IMR-90 (cell line): Measurements from ENCODE around the gene AHSG. TPM values are rescaled to one million over a fixed set of nuclear protein-coding genes. Genes with fewer than 3 reads are reported as not detected.

Source experiments
- ATAC-seq: fragments of 200-7000 bp; cut with Tn5 transposase; 2 replicates; pipeline ENCODE4 v1.9.1; 2020; ENCODE audit warnings: low read depth, mild to moderate bottlenecking, moderate library complexity
- BruUV-seq: library from RNA; stranded (reverse); fragments of 400-500 nt; replicated peaks from 2 replicates; lab custom pipeline; 2021; lab: Mats Ljungman, UMichigan
- CTCF ChIA-PET: fragments of 300-600 bp; formaldehyde crosslinking; extraction: SDS; loops from one replicate; lab custom pipeline; 2021; ENCODE audit warnings: antibody characterized with exemption; lab: Yijun Ruan, JAX
- POLR2A ChIA-PET: fragments of 300-600 bp; sonication (Branson Sonifier 250); formaldehyde crosslinking; loops from one replicate; lab custom pipeline; 2022; ENCODE audit warnings: antibody characterized with exemption; ENCODE audit not compliant: unreplicated experiment; lab: Charles Lee
- DNase-seq: peaks from one replicate; pipeline ENCODE4 v3.0.0; 2013
- H2AFZ ChIP-seq: replicated peaks from 2 replicates; pipeline ENCODE3; 2013; ENCODE audit warnings: low read length, mild to moderate bottlenecking; ENCODE audit not compliant: poor library complexity
- H2AK5ac ChIP-seq: 2 replicates; pipeline ENCODE4 v1.6.1; 2013; ENCODE audit warnings: low read depth, low read length, inconsistent platforms
- H2AK9ac ChIP-seq: replicated peaks from 2 replicates; pipeline ENCODE3; 2013; ENCODE audit warnings: mild to moderate bottlenecking, low read depth, low read length, moderate library complexity; ENCODE audit not compliant: poor library complexity
- H2BK120ac ChIP-seq: 2 replicates; pipeline ENCODE4 v1.6.1; 2013; ENCODE audit warnings: low read depth, low read length, inconsistent platforms
- H2BK15ac ChIP-seq: 3 replicates; pipeline ENCODE4 v1.6.1; 2013; ENCODE audit warnings: low read depth, low read length, inconsistent platforms
- H2BK20ac ChIP-seq: 2 replicates; pipeline ENCODE4 v1.6.1; 2013; ENCODE audit warnings: low read depth, mild to moderate bottlenecking, inconsistent platforms, low read length, moderate library complexity
- H2BK5ac ChIP-seq: 2 replicates; pipeline ENCODE4 v1.6.1; 2013; ENCODE audit warnings: mild to moderate bottlenecking, low read depth, low read length, inconsistent platforms; ENCODE audit not compliant: poor library complexity, severe bottlenecking
- H3K14ac ChIP-seq: replicated peaks from 2 replicates; pipeline ENCODE4 v1.6.1; 2013; ENCODE audit warnings: low read depth, low read length, inconsistent platforms
- H3K18ac ChIP-seq: 2 replicates; pipeline ENCODE4 v1.6.1; 2013; ENCODE audit warnings: low read depth, low read length, control low read depth
- H3K23ac ChIP-seq: 2 replicates; pipeline ENCODE4 v1.6.1; 2013; ENCODE audit warnings: low read depth, low read length, inconsistent platforms
- H3K27ac ChIP-seq: 2 replicates; pipeline ENCODE4 v1.5.1; 2013; ENCODE audit warnings: mild to moderate bottlenecking, control low read depth, low read length; ENCODE audit not compliant: insufficient read depth
- H3K27me3 ChIP-seq: 2 replicates; pipeline ENCODE4 v1.6.1; 2013; ENCODE audit warnings: low read length; ENCODE audit not compliant: control insufficient read depth, insufficient read depth
- H3K36me3 ChIP-seq: 2 replicates; pipeline ENCODE4 v1.6.1; 2013; ENCODE audit warnings: low read length, mixed read lengths; ENCODE audit not compliant: control insufficient read depth, insufficient read depth
- H3K4ac ChIP-seq: 2 replicates; pipeline ENCODE4 v1.6.1; 2013; ENCODE audit warnings: low read depth, low read length, inconsistent platforms
- H3K4me1 ChIP-seq: 2 replicates; pipeline ENCODE4 v1.6.1; 2013; ENCODE audit warnings: low read length, mixed read lengths; ENCODE audit not compliant: control insufficient read depth, insufficient read depth
- H3K4me2 ChIP-seq: 2 replicates; pipeline ENCODE4 v1.6.1; 2013; ENCODE audit warnings: low read depth, mild to moderate bottlenecking, control low read depth, low read length, moderate library complexity
- H3K4me3 ChIP-seq: 2 replicates; pipeline ENCODE4 v1.5.1; 2013; ENCODE audit warnings: low read depth, mild to moderate bottlenecking, control low read depth, low read length, moderate library complexity; ENCODE audit not compliant: insufficient read depth
- H3K56ac ChIP-seq: 2 replicates; pipeline ENCODE4 v1.6.1; 2013; ENCODE audit warnings: low read length, inconsistent platforms; ENCODE audit not compliant: insufficient read depth; ENCODE audit errors: extremely low read depth
- H3K79me1 ChIP-seq, 2 experiments: 2 replicates each; pipeline ENCODE4 v1.6.1; 2013; ENCODE audit warnings: low read length in 2 of 2, inconsistent platforms in 1 of 2, low read depth in 1 of 2
- H3K9ac ChIP-seq: 2 replicates; pipeline ENCODE4 v1.6.1; 2013; ENCODE audit warnings: low read depth, low read length, control low read depth
- H3K9me1 ChIP-seq: 2 replicates; pipeline ENCODE4 v1.6.1; 2013; ENCODE audit warnings: low read length, inconsistent platforms; ENCODE audit not compliant: insufficient read depth
- H3K9me3 ChIP-seq: 2 replicates; pipeline ENCODE4 v1.6.1; 2013; ENCODE audit warnings: low read length; ENCODE audit not compliant: control insufficient read depth, insufficient read depth
- H4K20me1 ChIP-seq: 2 replicates; pipeline ENCODE4 v1.6.1; 2013; ENCODE audit warnings: low read length, inconsistent platforms; ENCODE audit not compliant: insufficient read depth
- H4K5ac ChIP-seq: 2 replicates; pipeline ENCODE4 v1.6.1; 2013; ENCODE audit warnings: mild to moderate bottlenecking, low read depth, low read length, control low read depth
- H4K8ac ChIP-seq, 2 experiments: 2 replicates each; pipeline ENCODE4 v1.6.1; 2013; ENCODE audit warnings: low read depth in 2 of 2, low read length in 2 of 2, control low read depth in 1 of 2, inconsistent platforms in 1 of 2
- H4K91ac ChIP-seq: 2 replicates; pipeline ENCODE4 v1.6.1; 2013; ENCODE audit warnings: low read depth, low read length, inconsistent platforms; ENCODE audit not compliant: insufficient read depth
- BHLHE40 ChIP-seq: fragments of 150-350 bp; IDR thresholded peaks from 2 replicates; pipeline ENCODE4 v1.6.1; 2016; ENCODE audit warnings: mild to moderate bottlenecking, low read depth, low read length
- CEBPB ChIP-seq: IDR thresholded peaks from 2 replicates; pipeline ENCODE4 v1.6.1; 2012; ENCODE audit warnings: low read depth, low read length, improper control_type of control experiment
- CHD1 ChIP-seq: IDR thresholded peaks from 2 replicates; pipeline ENCODE4 v1.6.1; 2012; ENCODE audit warnings: low read depth, low read length, improper control_type of control experiment
- CTCF ChIP-seq: conservative IDR thresholded peaks from 2 replicates; pipeline ENCODE4 v1.5.1; 2012; ENCODE audit warnings: mild to moderate bottlenecking, low read depth, low read length, improper control_type of control experiment
- ELK1 ChIP-seq: fragments of 150-350 bp; IDR thresholded peaks from 2 replicates; pipeline ENCODE4 v1.6.1; 2016; ENCODE audit warnings: low read depth, mild to moderate bottlenecking, low read length, moderate library complexity, borderline replicate concordance
- FOS ChIP-seq: fragments of 150-350 bp; IDR thresholded peaks from 2 replicates; pipeline ENCODE4 v1.6.1; 2016; ENCODE audit warnings: low read depth, low read length
- MAFK ChIP-seq: IDR thresholded peaks from 2 replicates; pipeline ENCODE4 v1.6.1; 2012; ENCODE audit warnings: low read depth, low read length, improper control_type of control experiment
- MAZ ChIP-seq: IDR thresholded peaks from 2 replicates; pipeline ENCODE4 v1.6.1; 2012; ENCODE audit warnings: low read depth, mild to moderate bottlenecking, low read length, improper control_type of control experiment, moderate library complexity, borderline replicate concordance
- MXI1 ChIP-seq: IDR thresholded peaks from 2 replicates; pipeline ENCODE4 v1.6.1; 2012; ENCODE audit warnings: low read depth, mild to moderate bottlenecking, low read length, moderate library complexity, borderline replicate concordance
- NFE2L2 ChIP-seq: fragments of 150-350 bp; IDR thresholded peaks from 2 replicates; pipeline ENCODE4 v1.6.1; 2016; ENCODE audit warnings: low read depth, mild to moderate bottlenecking, low read length
- RAD21 ChIP-seq: IDR thresholded peaks from 2 replicates; pipeline ENCODE4 v1.6.1; 2012; ENCODE audit warnings: low read length, improper control_type of control experiment
- RCOR1 ChIP-seq: IDR thresholded peaks from 2 replicates; pipeline ENCODE4 v1.6.1; 2012; ENCODE audit warnings: mild to moderate bottlenecking, low read length, improper control_type of control experiment; ENCODE audit not compliant: insufficient replicate concordance
- SMC3 ChIP-seq: fragments of 150-350 bp; IDR thresholded peaks from 2 replicates; pipeline ENCODE4 v1.6.1; 2016; ENCODE audit warnings: low read depth, mild to moderate bottlenecking, antibody characterized with exemption, low read length, moderate library complexity
- WGBS, 2 experiments: methylation state at CpG; one replicate each; pipeline versions ENCODE4 v1.1.5 to v1.1.7; 2013; ENCODE audit warnings: missing lambda C conversion rate in 2 of 2; ENCODE audit not compliant: insufficient read length in 1 of 2; ENCODE audit errors: extremely low coverage in 2 of 2; 5-methylcytosine and 5-hydroxymethylcytosine counted together
- dilution Hi-C: fragments of 300-500 bp; cut with HindIII; formaldehyde crosslinking; loops from one replicate; pipeline ENCODE4 v1.14.3; 2018; ENCODE audit warnings: low sequenced_read_pairs; ENCODE audit not compliant: unreplicated experiment
- in situ Hi-C: fragments of 300-500 bp; cut with MboI; formaldehyde crosslinking; loops from 3 replicates; pipeline ENCODE4 v1.14.3; 2019; ENCODE audit warnings: low sequenced_read_pairs, inconsistent platforms, mixed read lengths
- intact Hi-C: fragments of 100-400 bp; cut with micrococcal nuclease; formaldehyde crosslinking; loops from 2 replicates; pipeline ENCODE4 v1.10.0; 2022
- polyA plus RNA-seq, 3 experiments: library from polyadenylated mRNA; depleted of rRNA; stranded (reverse); fragments of >200 nt; gene quantifications; 2 replicates each; pipeline ENCODE4 v1.2.3, GENCODE V29; 2012; ENCODE audit warnings: low replicate concordance in 1 of 3
- total RNA-seq: library from RNA; depleted of rRNA; stranded (reverse); fragments of >200 nt; gene quantifications from 2 replicates; pipeline ENCODE4 v1.2.3, GENCODE V29; 2012

The AHSG gene
- total and polyA plus RNA-seq, 2 of the 4 experiments (the other 2 are of a cell fraction): not detected

- H3K4ac ChIP-seq: no peak overlapping the region
- H2AK9ac ChIP-seq: no peak overlapping the region
- DNase-seq: no peak
- H2AK5ac ChIP-seq: no peak overlapping the region
- ATAC-seq: no peak
- no peak overlapping the region for H3K9ac ChIP-seq
- peaks cover 20% of the 10 kb centered on the region for H3K36me3 ChIP-seq
- H4K5ac ChIP-seq: no peak overlapping the region
- in situ Hi-C loops: no loop called here
- no peaks in the 10 kb centered on the region for H3K79me1 ChIP-seq
- ChIA-PET CTCF (no interaction called here), POLR2A (interaction anchor here (0.5 kb wide), 1 partner anchor 12 kb away, joined by 4 read pairs; the partner anchor contains the start of gene DNAJB11)
- WGBS, 2 experiments: no CpG with 5 or more reads among the region's 6 CpGs
- H3K14ac ChIP-seq: no peak overlapping the region
- H2BK15ac ChIP-seq: no peak overlapping the region
- dilution Hi-C loops: no loop called here
- H3K18ac ChIP-seq: no peak overlapping the region
- no peak overlapping the region for H4K91ac ChIP-seq
- intact Hi-C loops: no loop called here
- H4K20me1 ChIP-seq: no peaks in the 10 kb centered on the region
- no peak overlapping the region for H2BK20ac ChIP-seq
- BruUV-seq: no TSS peak
- H2AFZ ChIP-seq: no peak overlapping the region
- no peaks in the 10 kb centered on the region for H3K27me3 ChIP-seq
- H3K56ac ChIP-seq: no peak overlapping the region
- no peak overlapping the region for H3K23ac ChIP-seq
- no peaks in the 10 kb centered on the region for H3K9me1 ChIP-seq
- H3K4me2 ChIP-seq: no peak overlapping the region
- H2BK5ac ChIP-seq: no peak overlapping the region
- H4K8ac ChIP-seq: no peak overlapping the region
- no peak overlapping the region for H3K27ac ChIP-seq
- TF ChIP-seq RAD21 (no peak), CEBPB (no peak), MXI1 (no peak), NFE2L2 (no peak), MAZ (no peak), RCOR1 (no peak), MAFK (no peak), ELK1 (no peak), CTCF (no peak), SMC3 (no peak), FOS (no peak), BHLHE40 (no peak), CHD1 (no peak)
- H3K4me1 ChIP-seq: no peaks in the 10 kb centered on the region; the same call in 1 of the 2 replicates
- no peak overlapping the region for H2BK120ac ChIP-seq
- H3K9me3 ChIP-seq: no peaks in the 10 kb centered on the region
- H3K4me3 ChIP-seq: no peak overlapping the region
Measured at GRCh38 chr3:186582541-186582940, 30.3 kb upstream of the AHSG start.
